HEK293 (cell line): ENCODE measurements around the gene EMC9.

ENCODE experiments used
- GLIS1 ChIP-seq: fragments of 450-650 bp; formaldehyde crosslinking; IDR thresholded peaks from 2 replicates; pipeline ENCODE4 v1.5.1; 2016; ENCODE audit warnings: missing biosample characterization, missing genetic modification characterization
- HOXC10 ChIP-seq: sonication (generic); formaldehyde crosslinking; IDR thresholded peaks from 2 replicates; pipeline ENCODE4 v1.8.1; 2023; ENCODE audit warnings: mild to moderate bottlenecking, missing genetic modification reagents
- INSM2 ChIP-seq: fragments of 450-650 bp; formaldehyde crosslinking; IDR thresholded peaks from 2 replicates; pipeline ENCODE4 v1.5.1; 2016; ENCODE audit warnings: missing biosample characterization, missing genetic modification characterization
- KLF1 ChIP-seq: fragments of 450-650 bp; formaldehyde crosslinking; IDR thresholded peaks from 2 replicates; pipeline ENCODE4 v1.5.1; 2016; ENCODE audit warnings: missing biosample characterization, missing genetic modification characterization
- KLF7 ChIP-seq: fragments of 450-650 bp; formaldehyde crosslinking; IDR thresholded peaks from 2 replicates; pipeline ENCODE4 v1.5.1; 2016; ENCODE audit warnings: missing biosample characterization, missing genetic modification characterization, borderline replicate concordance
- OSR2 ChIP-seq: fragments of 450-650 bp; formaldehyde crosslinking; IDR thresholded peaks from 2 replicates; pipeline ENCODE4 v1.5.1; 2016; ENCODE audit warnings: missing biosample characterization, missing genetic modification characterization
- PRDM1 ChIP-seq: fragments of 450-650 bp; formaldehyde crosslinking; IDR thresholded peaks from 2 replicates; pipeline ENCODE4; 2016; ENCODE audit warnings: missing biosample characterization, missing genetic modification characterization
- WT1 ChIP-seq: fragments of 450-650 bp; formaldehyde crosslinking; IDR thresholded peaks from 2 replicates; pipeline ENCODE4 v1.5.1; 2016; ENCODE audit warnings: missing biosample characterization, missing genetic modification characterization
- YY2 ChIP-seq: fragments of 450-650 bp; formaldehyde crosslinking; IDR thresholded peaks from 2 replicates; pipeline ENCODE4 v1.5.1; 2016; ENCODE audit warnings: missing biosample characterization, missing genetic modification characterization
- ZBTB7A ChIP-seq: fragments of 450-650 bp; formaldehyde crosslinking; IDR thresholded peaks from 2 replicates; pipeline ENCODE4 v1.5.1; 2016; ENCODE audit warnings: low read depth, missing biosample characterization, missing genetic modification characterization
- ZEB2 ChIP-seq: fragments of 450-650 bp; formaldehyde crosslinking; IDR thresholded peaks from 2 replicates; pipeline ENCODE4 v1.5.1; 2016; ENCODE audit warnings: missing biosample characterization, missing genetic modification characterization
- ZFHX2 ChIP-seq: fragments of 450-650 bp; formaldehyde crosslinking; conservative IDR thresholded peaks from 2 replicates; pipeline ENCODE4 v1.5.1; 2016; ENCODE audit warnings: missing biosample characterization, missing genetic modification characterization
- ZIC2 ChIP-seq: fragments of 450-650 bp; formaldehyde crosslinking; IDR thresholded peaks from 2 replicates; pipeline ENCODE4 v1.5.1; 2016; ENCODE audit warnings: missing biosample characterization, missing genetic modification characterization
- ZNF202 ChIP-seq: fragments of 450-650 bp; formaldehyde crosslinking; IDR thresholded peaks from 2 replicates; pipeline ENCODE4 v1.5.1; 2016; ENCODE audit warnings: missing biosample characterization, missing genetic modification characterization, borderline replicate concordance
- ZNF366 ChIP-seq: fragments of 450-650 bp; formaldehyde crosslinking; conservative IDR thresholded peaks from 2 replicates; pipeline ENCODE4 v1.5.1; 2016; ENCODE audit warnings: missing biosample characterization, missing genetic modification characterization
- ZNF560 ChIP-seq: fragments of 450-650 bp; formaldehyde crosslinking; IDR thresholded peaks from 2 replicates; pipeline ENCODE4 v1.5.1; 2017; ENCODE audit warnings: missing biosample characterization, missing genetic modification characterization, borderline replicate concordance
- ZNF561 ChIP-seq: fragments of 450-650 bp; IDR thresholded peaks from 2 replicates; pipeline ENCODE4 v1.5.1; 2018; ENCODE audit warnings: missing biosample characterization, missing genetic modification characterization, borderline replicate concordance
- ZNF654 ChIP-seq: fragments of 450-650 bp; formaldehyde crosslinking; IDR thresholded peaks from 2 replicates; pipeline ENCODE4 v1.5.1; 2016; ENCODE audit warnings: low read depth, missing biosample characterization, missing genetic modification characterization
- ZNF692 ChIP-seq: fragments of 450-650 bp; formaldehyde crosslinking; IDR thresholded peaks from 2 replicates; pipeline ENCODE4 v1.5.1; 2016; ENCODE audit warnings: missing biosample characterization, missing genetic modification characterization
- ZNF701 ChIP-seq: fragments of 450-650 bp; formaldehyde crosslinking; IDR thresholded peaks from 2 replicates; pipeline ENCODE4 v1.5.1; 2016; ENCODE audit warnings: missing biosample characterization, missing genetic modification characterization
- ZNF704 ChIP-seq: fragments of 450-650 bp; formaldehyde crosslinking; IDR thresholded peaks from 2 replicates; pipeline ENCODE4 v1.5.1; 2016; ENCODE audit warnings: missing biosample characterization, missing genetic modification characterization
- ZNF768 ChIP-seq: fragments of 450-650 bp; formaldehyde crosslinking; IDR thresholded peaks from 2 replicates; pipeline ENCODE4 v1.5.1; 2018; ENCODE audit warnings: missing biosample characterization, mild to moderate bottlenecking, missing genetic modification characterization
- TF ChIP-seq, protein P1 (sequence below): fragments of 450-650 bp; formaldehyde crosslinking; IDR thresholded peaks from 2 replicates; pipeline ENCODE4 v1.5.1; 2016; ENCODE audit warnings: missing biosample characterization, missing genetic modification characterization
- TF ChIP-seq, protein P2 (sequence below): fragments of 450-650 bp; formaldehyde crosslinking; IDR thresholded peaks from 2 replicates; pipeline ENCODE4 v1.5.1; 2017; ENCODE audit warnings: missing biosample characterization, mild to moderate bottlenecking, missing genetic modification characterization, moderate library complexity
- TF ChIP-seq, protein P3 (sequence below): fragments of 450-650 bp; formaldehyde crosslinking; IDR thresholded peaks from 2 replicates; pipeline ENCODE4 v1.5.1; 2016; ENCODE audit warnings: missing biosample characterization, missing genetic modification characterization
- TF ChIP-seq, protein P4 (sequence below): fragments of 450-650 bp; formaldehyde crosslinking; IDR thresholded peaks from 2 replicates; pipeline ENCODE4 v1.5.1; 2016; ENCODE audit warnings: missing biosample characterization, missing genetic modification characterization

EMC9 gene

DNA sequence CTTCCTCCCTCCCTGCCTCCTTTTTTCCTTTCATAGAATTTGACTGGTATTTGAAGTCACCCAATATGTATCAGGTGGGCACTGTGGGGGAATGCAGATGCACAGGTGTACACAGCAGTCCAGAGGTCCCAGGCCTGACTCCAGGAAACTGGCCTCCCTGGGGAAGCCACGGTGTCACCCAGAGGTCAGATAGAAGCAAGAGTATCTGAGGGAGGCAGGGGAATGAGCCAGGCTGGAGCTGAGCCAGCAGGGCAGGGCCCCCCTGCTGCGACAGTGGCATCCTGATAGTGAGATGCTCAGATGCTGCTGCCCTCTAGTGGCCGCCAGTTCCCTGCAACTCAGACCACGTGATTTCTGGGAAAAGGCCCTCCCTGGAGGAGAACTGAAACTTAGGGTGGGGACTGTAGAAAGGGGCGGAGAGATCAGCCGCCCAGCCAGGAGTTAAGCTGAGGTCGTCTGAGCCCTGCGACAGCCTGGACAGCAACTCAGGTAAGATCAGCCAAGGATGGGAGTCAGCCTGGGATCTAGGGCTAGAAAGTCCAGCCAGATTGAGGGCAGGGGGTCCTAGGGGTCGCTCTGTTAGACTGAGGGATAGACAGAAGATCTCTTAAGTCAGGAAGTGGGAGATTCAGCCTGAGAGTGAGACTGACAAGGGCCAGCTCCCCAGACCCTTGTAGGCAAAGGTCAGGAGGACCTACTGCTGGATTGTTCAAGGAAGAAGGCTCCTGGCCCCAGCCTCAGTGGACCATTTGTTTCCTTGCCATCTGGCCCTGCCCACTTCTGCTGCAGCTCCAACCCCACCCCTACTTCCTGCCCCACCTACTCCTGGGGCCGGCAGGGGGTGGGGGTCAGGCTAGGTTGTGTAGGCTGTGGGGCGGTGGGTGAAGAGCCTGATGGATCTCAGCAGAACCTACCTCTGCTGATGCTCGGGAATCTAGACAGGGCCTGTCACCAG is 19.7 kb upstream of the EMC9 start, which contains the start of gene IRF9 (continued):
- TF ChIP-seq, protein P1, sequence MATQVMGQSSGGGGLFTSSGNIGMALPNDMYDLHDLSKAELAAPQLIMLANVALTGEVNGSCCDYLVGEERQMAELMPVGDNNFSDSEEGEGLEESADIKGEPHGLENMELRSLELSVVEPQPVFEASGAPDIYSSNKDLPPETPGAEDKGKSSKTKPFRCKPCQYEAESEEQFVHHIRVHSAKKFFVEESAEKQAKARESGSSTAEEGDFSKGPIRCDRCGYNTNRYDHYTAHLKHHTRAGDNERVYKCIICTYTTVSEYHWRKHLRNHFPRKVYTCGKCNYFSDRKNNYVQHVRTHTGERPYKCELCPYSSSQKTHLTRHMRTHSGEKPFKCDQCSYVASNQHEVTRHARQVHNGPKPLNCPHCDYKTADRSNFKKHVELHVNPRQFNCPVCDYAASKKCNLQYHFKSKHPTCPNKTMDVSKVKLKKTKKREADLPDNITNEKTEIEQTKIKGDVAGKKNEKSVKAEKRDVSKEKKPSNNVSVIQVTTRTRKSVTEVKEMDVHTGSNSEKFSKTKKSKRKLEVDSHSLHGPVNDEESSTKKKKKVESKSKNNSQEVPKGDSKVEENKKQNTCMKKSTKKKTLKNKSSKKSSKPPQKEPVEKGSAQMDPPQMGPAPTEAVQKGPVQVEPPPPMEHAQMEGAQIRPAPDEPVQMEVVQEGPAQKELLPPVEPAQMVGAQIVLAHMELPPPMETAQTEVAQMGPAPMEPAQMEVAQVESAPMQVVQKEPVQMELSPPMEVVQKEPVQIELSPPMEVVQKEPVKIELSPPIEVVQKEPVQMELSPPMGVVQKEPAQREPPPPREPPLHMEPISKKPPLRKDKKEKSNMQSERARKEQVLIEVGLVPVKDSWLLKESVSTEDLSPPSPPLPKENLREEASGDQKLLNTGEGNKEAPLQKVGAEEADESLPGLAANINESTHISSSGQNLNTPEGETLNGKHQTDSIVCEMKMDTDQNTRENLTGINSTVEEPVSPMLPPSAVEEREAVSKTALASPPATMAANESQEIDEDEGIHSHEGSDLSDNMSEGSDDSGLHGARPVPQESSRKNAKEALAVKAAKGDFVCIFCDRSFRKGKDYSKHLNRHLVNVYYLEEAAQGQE (tag by site-specific recombination), result peak; percentile 66
- peak; percentile 84 for TF ChIP-seq INSM2 (tag by site-specific recombination)
- no peak for TF ChIP-seq ZNF704 (tag by site-specific recombination)
- TF ChIP-seq OSR2 (tag by site-specific recombination), result no peak
- peak; percentile 72 for TF ChIP-seq WT1 (tag by site-specific recombination)
- TF ChIP-seq ZNF202, result no peak
- TF ChIP-seq ZNF654, result peak; percentile 48
- TF ChIP-seq ZNF561 (tag by site-specific recombination), result peak; percentile 83; the same call in 1 of the 2 replicates
- no peak for TF ChIP-seq ZBTB7A
- TF ChIP-seq YY2 (tag by site-specific recombination), result no peak
- TF ChIP-seq ZFHX2 (tag by site-specific recombination), result peak; percentile 55
- no peak for TF ChIP-seq ZNF560 (tag by site-specific recombination)
- peak; percentile 85 for TF ChIP-seq ZNF692 (tag by site-specific recombination)
- peak; percentile 78 for TF ChIP-seq KLF1 (tag by site-specific recombination)
- peak; percentile 85 for TF ChIP-seq ZEB2
- peak; percentile 89 for TF ChIP-seq ZNF701 (tag by site-specific recombination)
- peak; percentile 54 for TF ChIP-seq ZNF366 (tag by site-specific recombination)
- no peak for TF ChIP-seq ZNF768 (tag by site-specific recombination)
- no peak for TF ChIP-seq HOXC10 (CRISPR knock-in tag)
- peak; percentile 67 for TF ChIP-seq KLF7 (tag by site-specific recombination)
- TF ChIP-seq, protein P2, sequence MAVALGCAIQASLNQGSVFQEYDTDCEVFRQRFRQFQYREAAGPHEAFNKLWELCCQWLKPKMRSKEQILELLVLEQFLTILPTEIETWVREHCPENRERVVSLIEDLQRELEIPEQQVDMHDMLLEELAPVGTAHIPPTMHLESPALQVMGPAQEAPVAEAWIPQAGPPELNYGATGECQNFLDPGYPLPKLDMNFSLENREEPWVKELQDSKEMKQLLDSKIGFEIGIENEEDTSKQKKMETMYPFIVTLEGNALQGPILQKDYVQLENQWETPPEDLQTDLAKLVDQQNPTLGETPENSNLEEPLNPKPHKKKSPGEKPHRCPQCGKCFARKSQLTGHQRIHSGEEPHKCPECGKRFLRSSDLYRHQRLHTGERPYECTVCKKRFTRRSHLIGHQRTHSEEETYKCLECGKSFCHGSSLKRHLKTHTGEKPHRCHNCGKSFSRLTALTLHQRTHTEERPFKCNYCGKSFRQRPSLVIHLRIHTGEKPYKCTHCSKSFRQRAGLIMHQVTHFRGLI, result peak; percentile 73; the same call in 1 of the 2 replicates
- TF ChIP-seq PRDM1 (tag by site-specific recombination), result peak; percentile 61; the same call in 1 of the 2 replicates
- TF ChIP-seq ZIC2 (tag by site-specific recombination), result peak; percentile 86
- TF ChIP-seq GLIS1 (tag by site-specific recombination), result peak; percentile 98
- TF ChIP-seq, protein P3, sequence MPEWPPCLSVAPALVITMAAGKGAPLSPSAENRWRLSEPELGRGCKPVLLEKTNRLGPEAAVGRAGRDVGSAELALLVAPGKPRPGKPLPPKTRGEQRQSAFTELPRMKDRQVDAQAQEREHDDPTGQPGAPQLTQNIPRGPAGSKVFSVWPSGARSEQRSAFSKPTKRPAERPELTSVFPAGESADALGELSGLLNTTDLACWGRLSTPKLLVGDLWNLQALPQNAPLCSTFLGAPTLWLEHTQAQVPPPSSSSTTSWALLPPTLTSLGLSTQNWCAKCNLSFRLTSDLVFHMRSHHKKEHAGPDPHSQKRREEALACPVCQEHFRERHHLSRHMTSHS (tag by site-specific recombination), result no peak
- TF ChIP-seq, protein P4, sequence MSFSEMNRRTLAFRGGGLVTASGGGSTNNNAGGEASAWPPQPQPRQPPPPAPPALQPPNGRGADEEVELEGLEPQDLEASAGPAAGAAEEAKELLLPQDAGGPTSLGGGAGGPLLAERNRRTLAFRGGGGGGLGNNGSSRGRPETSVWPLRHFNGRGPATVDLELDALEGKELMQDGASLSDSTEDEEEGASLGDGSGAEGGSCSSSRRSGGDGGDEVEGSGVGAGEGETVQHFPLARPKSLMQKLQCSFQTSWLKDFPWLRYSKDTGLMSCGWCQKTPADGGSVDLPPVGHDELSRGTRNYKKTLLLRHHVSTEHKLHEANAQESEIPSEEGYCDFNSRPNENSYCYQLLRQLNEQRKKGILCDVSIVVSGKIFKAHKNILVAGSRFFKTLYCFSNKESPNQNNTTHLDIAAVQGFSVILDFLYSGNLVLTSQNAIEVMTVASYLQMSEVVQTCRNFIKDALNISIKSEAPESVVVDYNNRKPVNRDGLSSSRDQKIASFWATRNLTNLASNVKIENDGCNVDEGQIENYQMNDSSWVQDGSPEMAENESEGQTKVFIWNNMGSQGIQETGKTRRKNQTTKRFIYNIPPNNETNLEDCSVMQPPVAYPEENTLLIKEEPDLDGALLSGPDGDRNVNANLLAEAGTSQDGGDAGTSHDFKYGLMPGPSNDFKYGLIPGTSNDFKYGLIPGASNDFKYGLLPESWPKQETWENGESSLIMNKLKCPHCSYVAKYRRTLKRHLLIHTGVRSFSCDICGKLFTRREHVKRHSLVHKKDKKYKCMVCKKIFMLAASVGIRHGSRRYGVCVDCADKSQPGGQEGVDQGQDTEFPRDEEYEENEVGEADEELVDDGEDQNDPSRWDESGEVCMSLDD (tag by site-specific recombination), result no peak
